GM23338 (cell line): ENCODE data around the gene BANP.
"Not testable (repeated sequence)": the region's sequence is repeated elsewhere in the genome, so short reads cannot be mapped to it uniquely, and the experiment has no call there.

Experiments used
- CTCF ChIP-seq, 2 experiments: fragments of 200-600 bp in 1 of 2; sonication (generic) in 1 of 2; conservative IDR thresholded peaks; 2 replicates each; pipeline versions ENCODE4 v1.5.1 to v1.6.1; 2016 to 2017; ENCODE audit warnings: antibody characterized with exemption in 2 of 2, low read depth in 2 of 2, mild to moderate bottlenecking in 2 of 2, moderate library complexity in 1 of 2
- ZNF331 ChIP-seq: fragments of 250-450 bp; sonication (Bioruptor Pico); IDR thresholded peaks from 2 replicates; pipeline ENCODE4 v1.5.0; 2020; ENCODE audit warnings: low read depth, mild to moderate bottlenecking, moderate library complexity

DNA sequence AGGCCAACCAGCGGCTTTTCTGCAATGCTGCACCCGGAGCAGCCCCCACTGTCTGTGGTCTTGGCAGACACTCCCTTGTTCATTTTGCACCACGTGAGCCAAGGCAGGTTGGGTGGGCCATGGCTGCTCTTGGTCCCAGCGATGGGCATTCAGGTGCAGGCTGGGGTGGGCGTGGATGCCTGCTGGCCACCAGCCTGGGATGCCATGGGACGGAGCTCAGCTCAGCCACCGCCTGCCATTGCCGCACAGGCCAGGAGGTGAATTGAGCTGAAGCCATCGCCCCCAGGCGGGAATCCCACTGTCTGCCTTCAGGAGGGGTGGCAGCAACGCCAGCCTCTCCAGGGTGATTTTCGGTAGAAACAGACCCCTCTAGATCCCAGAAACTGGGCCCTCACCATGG is 155.3 kb downstream of the BANP start:
- not testable (repeated sequence) for TF ChIP-seq CTCF (conservative IDR thresholded peaks at IDR 0.05; ENCODE audit: low read depth in 2 of 2); ZNF331 (CRISPR knock-in tag)
